Activated CD4-positive, alpha-beta T cell treated with anti-CD3 and anti-CD28 coated beads, Interleukin-10, Interleukin-2, amounts not matched to agents 100 ng/mL and 50 ng/mL, durations not matched to agents 16 hours and 8 hours (primary cell): ENCODE data around the gene MPO.

Source experiments
- DNase-seq: peaks from one replicate; pipeline ENCODE4 v3.0.0-alpha.2; 2020

MPO gene

DNA sequence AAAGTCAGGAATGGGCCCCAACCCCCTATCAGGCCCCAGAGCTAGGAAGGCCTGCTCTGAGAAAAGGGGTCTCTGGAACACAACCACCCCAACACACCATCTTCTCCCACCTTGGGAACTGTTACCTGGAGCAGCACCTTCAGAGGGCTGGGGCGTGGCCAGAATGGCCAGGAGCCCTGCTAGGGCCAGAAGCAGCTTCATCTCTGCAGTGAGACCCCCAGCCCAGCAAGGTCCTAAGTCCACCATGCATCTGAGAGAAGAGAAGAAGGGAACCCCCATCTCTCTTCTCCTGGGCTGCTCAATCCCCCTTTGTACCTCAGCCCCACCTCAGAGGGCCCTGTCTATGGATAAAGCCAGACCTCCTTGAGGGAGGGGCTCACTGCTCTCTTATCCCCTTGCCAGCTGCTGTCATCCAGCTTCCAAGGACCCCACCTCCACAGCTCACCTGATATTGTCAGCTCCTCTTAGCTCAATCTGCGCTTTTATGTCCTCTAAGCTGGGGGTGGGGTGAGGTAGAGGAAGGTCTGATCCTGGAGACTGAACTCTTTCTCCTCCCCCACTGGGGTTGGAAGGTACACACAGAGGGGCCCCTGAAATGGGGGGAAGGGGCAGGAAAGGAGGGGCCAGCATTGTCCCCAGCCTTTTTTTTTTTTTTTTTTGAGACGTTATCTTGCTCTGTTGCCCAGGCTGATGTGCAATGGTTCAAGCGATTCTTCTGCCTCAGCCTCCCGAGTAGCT is at the start of gene MPO:
MPO (minus strand) TSS at position 456 of the 738 bp plus-strand sequence; CDS start at position 279, 177 bp downstream.
- no peak for DNase-seq

- DNase-seq = peak; percentile 95
Observed at GRCh38 chr17:58329810-58330537, 49.2 kb upstream of the MPO start.

GRCh38 chr17:58329035-58329809 is 48.5 kb upstream of the MPO start:
- peak; percentile 98 for DNase-seq

DNA sequence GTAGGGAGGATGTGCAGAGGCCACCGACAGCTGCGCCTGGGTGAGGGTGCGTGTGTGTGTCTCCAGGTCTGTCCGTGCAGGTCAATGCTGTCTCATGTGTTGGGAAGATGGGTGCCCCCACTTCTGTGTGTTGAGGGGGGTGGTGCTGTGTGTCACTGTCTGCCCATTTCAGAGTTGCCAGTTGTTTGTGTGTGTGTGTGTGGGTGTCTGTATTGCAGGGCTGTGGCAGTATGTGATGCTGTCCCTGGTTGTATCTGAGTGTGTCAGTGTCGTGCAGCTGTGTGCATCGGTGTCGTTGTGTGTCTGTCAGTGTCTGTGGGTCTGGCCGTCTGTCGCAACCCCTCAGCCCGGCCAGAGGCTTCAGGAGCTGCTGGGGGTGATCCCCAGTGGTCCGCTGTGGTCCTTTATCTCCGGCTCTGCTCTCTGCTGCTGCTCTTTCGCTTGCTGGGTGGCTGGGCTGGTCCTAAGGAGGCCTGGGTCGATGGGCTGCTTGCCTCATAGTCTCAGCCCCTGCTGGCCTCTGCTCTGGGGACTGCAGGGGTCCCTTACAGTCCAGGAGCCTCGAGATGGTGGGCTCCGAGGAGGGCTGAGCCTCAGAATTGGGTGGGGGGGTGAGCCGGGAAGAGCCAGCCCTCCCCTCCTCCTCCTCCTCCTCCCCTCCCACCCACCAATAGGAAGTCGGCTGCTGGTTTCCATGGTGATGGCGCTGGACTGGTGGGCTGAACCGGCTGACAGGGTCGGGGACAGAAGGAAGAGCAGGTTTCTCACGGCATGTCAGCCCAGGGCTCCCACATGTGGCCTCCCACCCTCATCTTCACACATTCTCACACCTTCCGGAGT is 47.7 kb upstream of the MPO start, which contains the start of gene TSPOAP1:
TSPOAP1 (minus strand) TSS at position 601 of the 840 bp plus-strand sequence. CDS start 875 bp downstream, outside the sequence.
- no peak for DNase-seq

DNA sequence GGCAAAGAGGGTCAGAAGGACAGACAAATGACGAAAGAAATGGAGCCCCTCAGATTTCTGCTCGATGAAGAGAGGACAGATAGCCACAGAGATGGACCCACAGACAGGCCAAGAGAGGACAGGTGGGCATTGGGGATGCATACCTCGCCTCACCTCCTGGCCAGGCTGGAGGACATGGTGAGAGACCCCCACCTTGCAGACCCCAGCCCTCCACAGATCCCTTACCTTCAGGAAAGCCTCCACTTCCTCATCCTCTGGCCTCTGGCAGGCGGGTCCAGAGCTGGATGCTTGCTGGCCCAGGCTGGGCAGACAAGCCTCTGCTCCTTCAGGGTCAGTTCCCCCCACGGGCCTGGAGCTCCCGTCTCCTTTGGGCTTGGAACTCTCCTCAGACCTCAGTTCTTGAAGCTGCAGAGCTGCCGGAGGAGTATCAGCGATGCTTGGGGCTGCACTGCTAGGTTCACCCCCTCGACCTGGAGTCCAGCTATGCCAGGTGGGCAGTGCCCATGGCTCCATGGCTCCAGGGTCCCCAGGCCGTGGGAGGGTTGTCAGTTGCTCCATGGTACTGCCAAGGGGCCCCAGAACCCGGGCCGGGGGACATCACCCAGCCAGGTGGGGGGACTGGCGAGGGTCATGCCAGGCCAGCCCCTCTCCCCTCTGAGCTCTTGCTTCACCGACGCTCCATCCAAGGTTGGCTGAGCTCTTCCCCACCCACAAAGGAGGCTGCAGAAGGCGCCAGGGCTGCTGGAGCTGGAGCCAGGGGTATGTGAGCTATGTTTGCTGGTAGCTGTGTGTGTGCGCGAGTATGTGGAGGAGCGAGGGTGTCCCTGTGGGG is 46.8 kb upstream of the MPO start:
- no peak for DNase-seq

- peak; percentile 33 for DNase-seq
Observed at GRCh38 chr17:58326609-58327362, 46.1 kb upstream of the MPO start.

DNA sequence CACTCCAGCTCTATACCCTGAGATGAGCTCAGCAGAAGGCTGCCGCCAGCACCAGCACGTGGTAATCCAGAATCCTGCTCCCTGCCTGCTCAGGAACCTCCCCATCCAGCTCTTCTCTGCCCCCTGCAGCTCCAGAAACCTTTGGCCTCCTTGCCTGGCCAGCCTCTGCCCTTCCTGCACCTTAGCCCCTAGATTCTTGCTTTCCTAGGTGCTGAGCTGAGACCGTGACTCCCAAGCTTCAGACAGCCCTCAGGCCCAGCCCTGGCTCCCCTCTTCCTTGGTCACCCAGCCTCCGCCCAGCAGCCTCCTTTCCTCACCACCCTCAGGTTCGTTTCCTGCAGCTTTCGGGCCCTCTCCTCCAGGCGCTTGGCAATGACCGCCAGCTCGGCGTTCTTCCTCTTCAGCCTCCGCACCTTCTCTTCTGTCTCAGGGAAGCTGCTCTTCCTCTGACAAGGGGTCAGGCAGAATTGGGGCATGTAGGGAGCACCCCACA is 45.3 kb upstream of the MPO start:
- peak; percentile 20 for DNase-seq

- no peak for DNase-seq
Observed at GRCh38 chr17:58325289-58325726, 44.6 kb upstream of the MPO start.

GRCh38 chr17:58324409-58325288 is 43.9 kb upstream of the MPO start:
- no peak for DNase-seq

DNA sequence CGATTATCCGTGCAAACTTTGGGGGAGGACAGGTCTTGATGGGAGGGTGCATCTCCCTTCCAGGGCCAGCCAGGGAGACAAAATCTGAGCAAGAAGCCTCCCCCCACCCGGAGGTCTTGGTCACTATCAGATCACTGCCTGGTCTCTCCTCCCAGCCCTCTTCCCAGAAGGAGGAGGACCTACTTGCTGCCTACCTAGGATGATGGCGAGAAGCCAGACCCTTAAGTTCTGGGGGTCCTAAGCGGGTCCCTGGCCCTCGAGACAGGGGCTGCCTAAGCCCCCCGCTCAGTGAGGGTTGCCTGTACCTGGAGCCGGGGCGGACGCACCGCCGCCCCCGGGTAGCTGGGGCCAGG is 43.3 kb upstream of the MPO start:
- DNase-seq = no peak

DNA sequence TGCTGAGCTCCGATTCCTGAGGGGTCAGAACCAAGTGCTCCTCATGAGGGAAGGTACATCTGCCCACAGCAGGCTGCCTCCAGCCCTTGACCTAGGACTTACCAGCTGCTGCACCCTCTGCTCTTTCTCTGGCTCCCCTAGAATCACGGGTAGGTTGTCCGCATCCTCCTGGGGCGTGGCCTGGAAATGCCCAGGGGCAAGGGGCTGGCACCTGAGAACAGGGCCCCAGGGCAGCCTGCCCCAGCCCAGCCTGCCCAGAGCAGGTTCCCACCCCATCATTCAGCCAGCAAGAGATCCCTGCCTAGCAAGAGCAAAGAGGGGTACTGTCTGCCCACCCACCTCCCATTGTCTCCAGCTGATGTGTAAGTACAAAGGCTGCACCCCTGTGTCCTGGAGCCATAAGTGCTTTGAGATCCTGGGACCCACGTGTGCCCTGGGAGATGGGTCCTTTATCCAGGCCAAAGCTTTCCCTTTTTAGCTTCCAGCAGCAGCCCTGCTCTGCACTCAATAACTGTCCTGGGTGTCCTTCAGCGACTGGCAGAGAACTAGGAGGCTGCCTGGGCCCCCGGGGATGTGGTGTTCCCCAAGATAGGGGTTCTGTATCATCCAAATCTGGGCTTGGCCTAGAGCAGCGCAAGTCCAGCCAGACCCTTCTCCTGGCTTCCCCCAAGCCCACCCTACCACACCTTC is 42.8 kb upstream of the MPO start:
- no peak for DNase-seq

GRCh38 chr17:58322581-58323185 is 41.9 kb upstream of the MPO start:
- no peak for DNase-seq

- no peak for DNase-seq
Observed at GRCh38 chr17:58321571-58322525, 41.1 kb upstream of the MPO start.

DNA sequence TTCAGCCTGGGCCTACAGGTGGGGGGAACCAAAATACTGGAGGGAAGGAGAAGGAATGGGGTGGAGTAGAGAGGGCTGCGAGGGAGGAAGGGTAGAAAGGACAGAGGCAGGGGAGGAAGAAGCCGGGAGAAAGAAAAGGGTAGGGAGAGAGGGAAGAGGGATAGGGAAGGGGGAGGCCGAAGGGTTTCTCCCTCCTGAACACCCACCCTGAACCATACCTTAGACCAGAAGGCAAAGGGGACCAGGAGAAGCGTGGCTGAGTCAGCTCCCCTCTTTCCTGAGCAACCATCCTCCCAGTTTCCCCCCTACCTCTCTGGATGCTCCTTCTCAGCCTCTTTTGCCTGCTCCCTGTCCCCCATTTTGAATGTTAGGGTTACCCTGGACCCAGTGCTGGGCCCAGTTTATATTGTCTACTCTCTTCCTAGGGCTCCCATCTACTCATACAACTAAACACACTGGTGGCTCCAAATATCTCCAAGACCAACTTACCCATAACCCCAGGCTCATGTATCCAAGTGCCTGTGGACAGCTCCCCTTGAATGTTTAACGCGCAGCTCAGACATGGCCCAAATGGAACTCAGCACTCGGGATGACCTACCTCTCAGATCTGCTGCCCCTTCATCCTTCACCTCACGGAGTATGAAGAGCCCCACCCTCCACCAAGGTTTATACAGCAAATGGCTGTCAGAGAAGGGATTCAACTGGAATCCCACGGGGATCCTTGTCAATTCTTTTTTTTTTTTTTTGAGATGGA is 40.0 kb upstream of the MPO start:
- DNase-seq = no peak

DNA sequence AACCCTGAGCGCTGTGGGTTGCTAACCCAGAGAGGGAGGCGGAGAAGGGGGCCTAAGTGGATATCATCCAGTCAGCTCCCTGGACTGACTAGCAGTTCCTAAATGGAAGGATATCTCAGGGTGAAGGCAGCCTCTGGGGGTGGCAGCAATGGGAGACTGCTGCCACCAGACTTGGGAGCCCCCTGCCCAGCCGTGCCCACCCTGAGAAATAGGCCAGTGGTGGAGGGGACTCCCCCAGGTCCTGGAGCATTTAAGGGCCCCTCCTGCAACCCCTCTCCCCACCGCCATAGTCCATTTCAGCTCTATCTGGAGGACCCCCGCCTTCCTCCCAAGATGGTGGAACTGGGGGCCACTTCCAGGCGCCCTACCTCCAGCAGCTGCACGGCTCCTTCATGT is 39.4 kb upstream of the MPO start:
- DNase-seq = no peak
